Tibial artery (tissue), 4 donors: ENCODE data around the gene HYI.

Experiments used
- DNase-seq, 2 donors: peaks; one replicate each; pipeline ENCODE4 v3.0.0-alpha.2; 2019
- H3K27ac ChIP-seq, 2 donors: fragments of 200-600 bp; sonication (generic) in 1 of 2; 1 replicate in 1 of 2; 2 replicates in 1 of 2; pipeline ENCODE4 v1.5.1; 2018 to 2019; ENCODE audit warnings: mild to moderate bottlenecking in 1 of 2
- H3K27me3 ChIP-seq, 2 donors: fragments of 200-600 bp; sonication (generic) in 1 of 2; one replicate each; pipeline versions ENCODE4 v1.5.1 to v1.6.0; 2016 to 2019
- H3K36me3 ChIP-seq, 3 donors: fragments of 200-600 bp; sonication (generic) in 2 of 3; one replicate each; pipeline ENCODE4 v1.5.1; 2016 to 2019; ENCODE audit warnings: mild to moderate bottlenecking in 2 of 3
- H3K4me1 ChIP-seq, 4 donors: fragments of 200-600 bp; sonication (generic) in 2 of 4; 1 replicate in 3 of 4; 2 replicates in 1 of 4; pipeline ENCODE4 v1.5.1; 2016 to 2019
- H3K4me3 ChIP-seq, 2 donors: fragments of 200-600 bp; sonication (generic) in 1 of 2; 1 replicate in 1 of 2; 2 replicates in 1 of 2; pipeline ENCODE4 v1.5.1; 2018 to 2019; ENCODE audit warnings: mild to moderate bottlenecking in 2 of 2
- H3K9me3 ChIP-seq, 3 donors: fragments of 200-600 bp; sonication (generic) in 1 of 3; one replicate each; pipeline ENCODE4 v1.5.1; 2016 to 2019
- CTCF ChIP-seq, 2 experiments: fragments of 200-600 bp in 1 of 2; fragments of 450-650 bp in 1 of 2; IDR thresholded peaks; one replicate each; pipeline ENCODE4 v1.5.1; 2017 to 2019; ENCODE audit warnings: antibody characterized with exemption in 2 of 2, mild to moderate bottlenecking in 1 of 2, moderate library complexity in 1 of 2
- intact Hi-C: fragments of 100-400 bp; cut with DNase I; formaldehyde crosslinking; loops from one replicate; pipeline ENCODE4 v1.15.0; 2023; ENCODE audit warnings: low total_unique reads

Gene HYI

GRCh38 chr1:43447891-43448708 lies 5.6 kb downstream of the HYI start:
- intact Hi-C loops = no loop called here
- no peak for TF ChIP-seq CTCF (IDR thresholded peaks at IDR 0.05)
- peaks cover 0 to 11% (median 8%) of the 10 kb centered on the region in 4 donors for H3K4me1 ChIP-seq
- peak in 1 of 2 donors; percentile 15 for DNase-seq
- H3K4me3 ChIP-seq = no peak overlapping the region
- H3K27ac ChIP-seq = no peak overlapping the region
- H3K36me3 ChIP-seq = peaks cover 74 to 93% (median 88%) of the 10 kb centered on the region in 3 donors
- H3K27me3 ChIP-seq = no peaks in the 10 kb centered on the region
- H3K9me3 ChIP-seq = no peaks in the 10 kb centered on the region

- intact Hi-C loops = no loop called here
- Histone ChIP-seq H3K4me1 (peaks cover 0 to 2% (median under 1%) of the 10 kb centered on the region in 4 donors), H3K27me3 (no peaks in the 10 kb centered on the region), H3K36me3 (peaks cover 81 to 100% (median 97%) of the 10 kb centered on the region in 3 donors), H3K9me3 (no peaks in the 10 kb centered on the region), H3K4me3 (no peak overlapping the region), H3K27ac (no peak overlapping the region)
- DNase-seq = peak; percentile 16 to 62
- TF ChIP-seq CTCF (IDR thresholded peaks at IDR 0.05) = no peak
Measured at GRCh38 chr1:43446881-43447835, 6.6 kb downstream of the HYI start.

- H3K4me3 ChIP-seq = no peak overlapping the region
- peaks cover 0 to 2% (median 0%) of the 10 kb centered on the region in 4 donors for H3K4me1 ChIP-seq
- intact Hi-C loops = no loop called here
- no peak for TF ChIP-seq CTCF (IDR thresholded peaks at IDR 0.05)
- H3K36me3 ChIP-seq = peaks cover 84 to 100% (median 98%) of the 10 kb centered on the region in 3 donors
- DNase-seq = peak; percentile 0 to 37
- no peaks in the 10 kb centered on the region for H3K27me3 ChIP-seq
- H3K9me3 ChIP-seq = no peaks in the 10 kb centered on the region
- H3K27ac ChIP-seq = no peak overlapping the region
Measured at GRCh38 chr1:43446388-43446740, 7.4 kb downstream of the HYI start.

- H3K4me1 ChIP-seq = peaks cover 0 to 2% (median 0%) of the 10 kb centered on the region in 4 donors
- TF ChIP-seq CTCF (IDR thresholded peaks at IDR 0.05) = no peak
- H3K36me3 ChIP-seq = peaks cover 84 to 100% (median 98%) of the 10 kb centered on the region in 3 donors
- H3K9me3 ChIP-seq = no peaks in the 10 kb centered on the region
- intact Hi-C loops = no loop called here
- no peak overlapping the region for H3K4me3 ChIP-seq
- DNase-seq = peak; percentile 7 to 47
- H3K27ac ChIP-seq = no peak overlapping the region
- H3K27me3 ChIP-seq = no peaks in the 10 kb centered on the region
Measured at GRCh38 chr1:43445606-43446387, 7.9 kb downstream of the HYI start.

- Histone ChIP-seq H3K4me3 (no peak overlapping the region), H3K27ac (no peak overlapping the region), H3K9me3 (no peaks in the 10 kb centered on the region), H3K36me3 (peaks cover 86 to 100% (median 91%) of the 10 kb centered on the region in 3 donors), H3K4me1 (no peaks in the 10 kb centered on the region), H3K27me3 (no peaks in the 10 kb centered on the region)
- intact Hi-C loops = no loop called here
- TF ChIP-seq CTCF (IDR thresholded peaks at IDR 0.05) = no peak
- DNase-seq = peak in 1 of 2 donors; percentile 7
Measured at GRCh38 chr1:43444836-43445235, 8.9 kb downstream of the HYI start.
